Measurements from ENCODE around the gene CUL4A.

CUL4A gene

DNA sequence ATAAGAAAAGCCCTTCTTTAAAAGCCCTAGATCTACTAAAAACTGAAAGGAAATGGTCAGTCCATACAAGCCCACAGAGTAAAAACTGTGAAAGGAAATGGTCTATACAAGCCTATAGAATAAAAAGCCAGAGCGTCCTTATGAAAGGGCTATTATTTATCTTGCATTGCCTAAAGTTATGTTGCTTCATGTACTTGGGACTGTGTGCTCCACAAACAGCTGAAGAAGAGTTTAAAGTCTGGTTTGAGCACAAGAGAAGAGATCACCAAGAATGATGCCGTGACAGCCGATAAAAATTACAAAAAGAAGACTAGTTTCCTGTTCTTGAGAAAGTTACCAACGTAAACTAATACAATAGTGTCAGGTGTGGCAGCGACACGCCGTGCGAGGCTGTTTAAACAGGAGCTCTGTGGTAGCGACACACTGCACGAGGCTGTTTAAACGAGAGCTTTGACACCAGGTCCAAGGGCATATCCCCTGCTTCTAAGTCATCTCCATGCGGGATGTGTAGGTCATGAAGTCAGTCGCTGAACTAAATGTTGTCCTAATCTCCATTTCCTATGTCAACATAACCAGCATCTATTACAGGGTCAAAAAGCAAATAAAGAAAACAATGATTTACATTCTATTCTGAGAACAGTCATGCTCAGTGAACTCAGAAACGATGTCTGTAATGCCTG is 25.8 kb upstream of the CUL4A start:
- TF ChIP-seq ZFX (IDR thresholded peaks at IDR 0.05), result no peak
- TF ChIP-seq, protein P1, sequence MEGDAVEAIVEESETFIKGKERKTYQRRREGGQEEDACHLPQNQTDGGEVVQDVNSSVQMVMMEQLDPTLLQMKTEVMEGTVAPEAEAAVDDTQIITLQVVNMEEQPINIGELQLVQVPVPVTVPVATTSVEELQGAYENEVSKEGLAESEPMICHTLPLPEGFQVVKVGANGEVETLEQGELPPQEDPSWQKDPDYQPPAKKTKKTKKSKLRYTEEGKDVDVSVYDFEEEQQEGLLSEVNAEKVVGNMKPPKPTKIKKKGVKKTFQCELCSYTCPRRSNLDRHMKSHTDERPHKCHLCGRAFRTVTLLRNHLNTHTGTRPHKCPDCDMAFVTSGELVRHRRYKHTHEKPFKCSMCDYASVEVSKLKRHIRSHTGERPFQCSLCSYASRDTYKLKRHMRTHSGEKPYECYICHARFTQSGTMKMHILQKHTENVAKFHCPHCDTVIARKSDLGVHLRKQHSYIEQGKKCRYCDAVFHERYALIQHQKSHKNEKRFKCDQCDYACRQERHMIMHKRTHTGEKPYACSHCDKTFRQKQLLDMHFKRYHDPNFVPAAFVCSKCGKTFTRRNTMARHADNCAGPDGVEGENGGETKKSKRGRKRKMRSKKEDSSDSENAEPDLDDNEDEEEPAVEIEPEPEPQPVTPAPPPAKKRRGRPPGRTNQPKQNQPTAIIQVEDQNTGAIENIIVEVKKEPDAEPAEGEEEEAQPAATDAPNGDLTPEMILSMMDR (conservative IDR thresholded peaks at IDR 0.05), result no peak
- no peak overlapping the region for H3K27ac ChIP-seq

DNA sequence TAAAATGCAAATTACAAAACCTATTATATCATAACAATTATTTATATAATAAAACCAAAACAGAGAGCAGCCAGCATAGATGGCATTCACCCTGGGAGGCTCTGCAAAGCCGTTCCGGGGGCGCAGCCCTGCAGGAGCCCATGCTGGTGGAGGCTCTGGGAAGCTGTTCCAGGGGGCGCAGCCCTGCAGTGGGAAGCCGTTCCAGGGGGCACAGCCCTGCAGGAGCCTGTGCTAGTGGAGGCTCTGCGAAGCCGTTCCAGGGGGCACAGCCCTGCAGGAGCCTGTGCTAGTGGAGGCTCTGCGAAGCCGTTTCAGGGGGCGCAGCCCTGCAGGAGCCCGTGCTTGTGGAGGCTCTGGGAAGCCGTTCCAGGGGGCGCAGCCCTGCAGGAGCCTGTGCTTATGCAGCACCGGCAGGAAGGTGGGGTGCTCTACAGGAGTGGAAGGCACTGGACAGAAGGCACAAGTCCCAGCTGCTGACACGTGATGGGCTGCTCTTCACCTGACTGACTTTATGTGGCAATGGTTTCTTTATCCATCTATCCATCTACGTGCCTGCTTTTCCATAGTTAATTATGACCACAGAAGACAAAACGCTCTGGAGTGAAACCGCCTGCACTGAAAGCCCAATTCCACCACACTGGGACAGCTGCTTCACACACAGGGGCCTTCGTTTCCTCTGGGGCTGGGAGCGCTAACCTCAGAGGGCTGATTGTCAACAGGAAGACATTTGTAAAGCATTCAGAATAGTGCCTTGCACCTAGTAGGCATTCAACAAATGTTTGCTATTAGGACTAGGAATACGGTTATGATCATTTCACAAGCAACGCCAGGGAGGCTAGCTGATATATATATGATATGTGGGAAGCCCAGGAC is 24.6 kb upstream of the CUL4A start:
- H3K27ac ChIP-seq, result no peak overlapping the region
- TF ChIP-seq ZFX (IDR thresholded peaks at IDR 0.05), result no peak
- TF ChIP-seq, protein P1 (conservative IDR thresholded peaks at IDR 0.05), result no peak

DNA sequence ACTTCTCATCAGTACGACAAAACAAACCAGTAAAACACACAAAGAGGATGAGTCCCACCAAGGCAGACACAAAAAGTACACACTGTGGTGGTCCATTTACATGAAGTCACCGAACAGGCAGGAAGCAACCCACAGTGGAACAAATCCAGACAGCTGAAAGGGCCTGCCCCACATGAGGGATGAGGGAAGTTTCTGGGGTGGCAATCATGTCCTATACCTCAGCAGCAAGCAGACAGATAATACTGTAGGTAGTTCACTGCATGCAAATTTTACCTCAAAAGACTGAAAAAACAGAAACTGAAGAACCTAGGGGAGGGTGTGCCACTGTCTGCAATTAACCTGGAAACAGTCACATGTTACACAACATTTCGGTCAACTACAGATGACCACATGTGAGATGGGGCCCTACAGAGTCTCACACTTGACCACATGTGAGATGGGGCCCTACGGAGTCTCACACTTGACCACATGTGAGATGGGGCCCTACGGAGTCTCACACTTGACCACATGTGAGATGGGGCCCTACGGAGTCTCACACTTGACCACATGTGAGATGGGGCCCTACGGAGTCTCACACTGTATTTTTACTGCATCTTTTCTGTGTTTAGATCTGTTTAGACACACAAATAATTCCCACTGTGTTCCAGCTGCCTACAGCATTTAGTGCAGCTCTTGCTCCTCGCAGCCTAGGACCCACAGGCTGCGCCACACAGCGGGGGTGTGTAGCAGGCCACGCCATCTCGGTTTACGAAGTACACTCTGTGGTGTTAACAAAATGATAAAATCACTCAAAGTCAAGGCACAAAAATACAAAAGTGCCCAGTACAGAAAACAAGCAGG is 23.1 kb upstream of the CUL4A start:
- no peak for TF ChIP-seq ZFX (IDR thresholded peaks at IDR 0.05)
- H3K27ac ChIP-seq, result no peak overlapping the region

DNA sequence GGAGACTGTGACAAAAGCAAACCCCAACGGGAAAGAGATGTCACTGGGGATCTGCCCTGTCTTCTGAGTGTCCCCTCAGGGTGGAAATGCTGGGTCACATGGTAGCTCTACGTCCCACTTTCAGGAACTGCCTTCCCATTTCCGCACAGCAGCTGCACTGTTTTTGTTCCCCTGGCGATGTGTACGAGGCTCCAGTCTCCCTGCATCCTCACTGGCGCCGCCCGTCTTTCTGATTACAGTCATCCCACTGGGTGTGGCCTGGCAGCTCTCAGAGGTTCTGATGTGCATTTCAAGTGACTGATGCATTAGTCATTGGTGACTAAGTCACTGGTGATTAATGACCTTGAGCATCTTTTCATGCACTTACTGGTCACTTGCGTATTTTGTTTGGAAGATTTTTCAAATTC is 22.1 kb upstream of the CUL4A start:
- no peak overlapping the region for H3K27ac ChIP-seq
- TF ChIP-seq ZFX (IDR thresholded peaks at IDR 0.05), result no peak
- TF ChIP-seq, protein P1 (conservative IDR thresholded peaks at IDR 0.05), result no peak

DNA sequence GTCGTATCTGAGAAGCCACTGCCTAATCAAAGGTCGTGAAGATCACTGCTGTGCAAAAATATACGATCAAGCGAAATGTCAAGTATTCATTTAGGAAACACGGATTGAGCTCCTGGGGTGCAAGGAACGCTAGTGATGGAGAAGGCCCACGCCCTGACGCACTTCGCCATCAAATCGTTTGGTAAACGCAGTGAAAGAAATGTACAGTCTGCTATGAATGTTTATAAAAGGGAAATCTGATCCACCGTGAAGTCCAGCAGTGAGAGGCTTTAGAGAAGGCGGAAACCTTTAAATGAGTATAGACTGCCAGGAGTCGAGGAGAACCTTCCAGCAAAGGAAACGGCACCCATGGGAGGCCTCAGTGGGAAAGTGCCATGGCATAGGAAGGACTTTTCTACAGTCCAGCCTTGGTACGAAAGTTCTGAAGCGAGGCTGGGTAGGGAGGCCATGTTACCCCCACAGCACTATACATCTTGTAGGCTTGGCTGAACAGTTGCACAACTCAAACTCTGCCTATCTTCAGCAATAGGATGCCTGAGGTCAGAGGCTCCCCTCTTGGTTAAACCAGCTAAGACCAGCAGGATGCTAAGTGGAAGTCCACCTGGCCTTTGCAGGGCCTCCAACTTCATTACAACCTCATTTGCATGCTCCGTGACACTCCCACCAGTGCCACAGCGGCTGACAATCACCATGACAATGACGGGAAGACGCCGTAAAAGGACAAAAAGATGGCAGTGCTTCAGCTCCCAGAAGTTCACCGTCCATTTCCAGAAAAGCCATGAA is 21.3 kb upstream of the CUL4A start:
- TF ChIP-seq, protein P1 (conservative IDR thresholded peaks at IDR 0.05), result no peak
- TF ChIP-seq ZFX (IDR thresholded peaks at IDR 0.05), result no peak
- no peak overlapping the region for H3K27ac ChIP-seq

DNA sequence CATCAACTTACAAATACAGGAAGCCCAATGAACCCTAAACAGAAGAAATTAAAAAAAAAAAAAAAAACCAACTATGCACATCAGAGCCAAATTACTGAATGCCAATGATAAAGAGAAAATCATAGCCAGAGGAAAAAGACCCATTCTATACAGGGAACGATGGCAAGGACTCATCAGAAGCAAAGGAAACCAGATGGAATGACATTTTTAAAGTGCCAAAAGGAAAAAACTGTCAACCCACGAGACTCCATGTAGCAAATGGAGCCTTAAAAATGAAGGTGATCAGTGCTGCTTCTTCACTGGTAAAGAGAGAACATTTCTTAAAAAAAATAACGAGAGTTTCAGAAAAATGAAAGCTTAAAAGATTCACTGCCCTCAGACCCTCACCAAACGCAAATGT is 19.2 kb upstream of the CUL4A start:
- H3K27ac ChIP-seq, result no peak overlapping the region
- TF ChIP-seq ZFX (IDR thresholded peaks at IDR 0.05), result no peak
- TF ChIP-seq, protein P1 (conservative IDR thresholded peaks at IDR 0.05), result no peak

DNA sequence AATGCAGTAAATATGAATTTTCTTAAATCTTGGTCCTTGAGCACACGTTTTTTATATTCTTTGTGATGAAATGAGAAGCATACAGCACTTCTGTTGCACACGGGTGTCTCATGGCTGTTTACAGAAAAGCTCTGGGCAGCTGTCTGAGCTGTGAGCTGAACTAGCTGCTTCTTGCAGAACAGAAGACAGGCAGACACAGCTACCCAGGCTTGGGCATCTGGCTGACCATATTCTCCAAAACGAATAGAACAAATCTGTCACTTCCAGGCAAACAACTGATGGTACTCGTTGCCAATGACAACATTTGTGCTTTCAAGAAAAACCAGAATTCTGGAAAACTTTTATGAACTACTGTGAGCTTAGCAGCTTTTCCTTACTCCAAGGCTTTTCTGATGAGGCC is 17.1 kb upstream of the CUL4A start:
- H3K27ac ChIP-seq, result no peak overlapping the region
- TF ChIP-seq ZFX (IDR thresholded peaks at IDR 0.05), result no peak
